NCI-H446 treated with DMSO at 0.1 percent for 48 hours (cell line): Measurements from ENCODE around the gene HSPG2.
"Not testable (repeated sequence)": the region's sequence is repeated elsewhere in the genome, so short reads cannot be mapped to it uniquely, and the experiment has no call there.

ENCODE experiments used
- DNase-seq: peaks from one replicate; lab custom pipeline; 2025; lab: John Stamatoyannopoulos, UW

Gene HSPG2

GRCh38 chr1:21912038-21912758 is 24.9 kb downstream of the HSPG2 start:
- DNase-seq, result no peak

- DNase-seq, result no peak
Measured at GRCh38 chr1:21911205-21912001, 25.7 kb downstream of the HSPG2 start.

GRCh38 chr1:21910558-21911204 is 26.4 kb downstream of the HSPG2 start:
- DNase-seq, result no peak

GRCh38 chr1:21909787-21910503 is 27.2 kb downstream of the HSPG2 start:
- DNase-seq, result no peak

- no peak for DNase-seq
Measured at GRCh38 chr1:21909286-21909759, 27.8 kb downstream of the HSPG2 start.

- not testable (repeated sequence) for DNase-seq
Measured at GRCh38 chr1:21907737-21908534, 29.2 kb downstream of the HSPG2 start.

GRCh38 chr1:21907079-21907418 is 30.1 kb downstream of the HSPG2 start:
- DNase-seq, result no peak

GRCh38 chr1:21906173-21907078 is 30.7 kb downstream of the HSPG2 start:
- no peak for DNase-seq

GRCh38 chr1:21904704-21905520 is 32.2 kb downstream of the HSPG2 start:
- no peak for DNase-seq

GRCh38 chr1:21904454-21904703 is 32.7 kb downstream of the HSPG2 start:
- no peak for DNase-seq

- DNase-seq, result no peak
Measured at GRCh38 chr1:21903638-21904453, 33.3 kb downstream of the HSPG2 start.

- no peak for DNase-seq
Measured at GRCh38 chr1:21902026-21903012, 34.8 kb downstream of the HSPG2 start.

GRCh38 chr1:21901473-21901847 is 35.6 kb downstream of the HSPG2 start:
- no peak for DNase-seq

- DNase-seq, result no peak
Measured at GRCh38 chr1:21900766-21901472, 36.2 kb downstream of the HSPG2 start.

GRCh38 chr1:21899987-21900386 is 37.1 kb downstream of the HSPG2 start:
- DNase-seq, result no peak

GRCh38 chr1:21899267-21899810 is 37.8 kb downstream of the HSPG2 start:
- no peak for DNase-seq
